ENCODE data around the gene NADK2. TPM values are rescaled to one million over a fixed set of nuclear protein-coding genes. Genes with fewer than 3 reads are reported as not detected.

Gene NADK2
- total and polyA plus RNA-seq, 9 of the 15 experiments (the other 6 are each of a cell fraction or from before 2014, with no cell fraction given), result 10.6 to 41.0 (median 24.0) TPM

GRCh38 chr5:36150676-36151433 lies 90.9 kb downstream of the NADK2 start (continued):
- TF ChIP-seq PYGO2 (tag; IDR thresholded peaks at IDR 0.05), result no peak
- TF ChIP-seq ZNF639 (CRISPR knock-in tag; conservative IDR thresholded peaks at IDR 0.05 in 1 of 2, IDR thresholded peaks at IDR 0.05 in 1 of 2), result no peak
- TF ChIP-seq ZNF282 (CRISPR knock-in tag; IDR thresholded peaks at IDR 0.05), result no peak
- no peak for TF ChIP-seq ZNF589 (CRISPR knock-in tag; IDR thresholded peaks at IDR 0.05; ENCODE audit: low read depth)
- no peak for TF ChIP-seq ZNF12 (CRISPR knock-in tag; IDR thresholded peaks at IDR 0.05)
- TF ChIP-seq SREBF2 (CRISPR knock-in tag; IDR thresholded peaks at IDR 0.05), result no peak
- TF ChIP-seq GABPB1 (CRISPR knock-in tag; IDR thresholded peaks at IDR 0.05), result no peak
- no peak for TF ChIP-seq ZNF586 (CRISPR knock-in tag; conservative IDR thresholded peaks at IDR 0.05)
- no peak for TF ChIP-seq ARID3A (IDR thresholded peaks at IDR 0.05; ENCODE audit: borderline replicate concordance, low read depth, low read length)
- TF ChIP-seq BMI1 (IDR thresholded peaks at IDR 0.05; ENCODE audit: low read length), result no peak
- no peak for TF ChIP-seq GTF2B (IDR thresholded peaks at IDR 0.05; ENCODE audit: extremely low read depth, insufficient read length)
- peak; percentile 45 for TF ChIP-seq CXXC5 (CRISPR knock-in tag; IDR thresholded peaks at IDR 0.05)
- no peak for TF ChIP-seq IRF9 (tag; IDR thresholded peaks at IDR 0.05)
- no peak for TF ChIP-seq CEBPG (CRISPR knock-in tag; IDR thresholded peaks at IDR 0.05)
- no peak for TF ChIP-seq CEBPG (tag; conservative IDR thresholded peaks at IDR 0.05 in 1 of 2, IDR thresholded peaks at IDR 0.05 in 1 of 2)
- TF ChIP-seq NFE2 (IDR thresholded peaks at IDR 0.05; ENCODE audit: low read depth), result peak; percentile 91
- no peak for TF ChIP-seq ZNF431 (CRISPR knock-in tag; IDR thresholded peaks at IDR 0.05)
- no peak for TF ChIP-seq DACH1 (IDR thresholded peaks at IDR 0.05; ENCODE audit: partially characterized antibody)
- no peak for TF ChIP-seq ZNF3 (CRISPR knock-in tag; IDR thresholded peaks at IDR 0.05)
- no peak for TF ChIP-seq RAD21 (CRISPR knock-in tag; conservative IDR thresholded peaks at IDR 0.05 in 1 of 2, IDR thresholded peaks at IDR 0.05 in 1 of 2)
- peak; percentile 68 for TF ChIP-seq ETS1 (conservative IDR thresholded peaks at IDR 0.05; ENCODE audit: control insufficient read depth, low read depth, low read length)

Measured in K562 (cell line).